GM12878 (cell line): Measurements from ENCODE around the gene CYP4V2. TPM values are rescaled to one million over a fixed set of nuclear protein-coding genes. Genes with fewer than 3 reads are reported as not detected.

Experiments
- BCL11A ChIP-seq: IDR thresholded peaks from 2 replicates; pipeline ENCODE4 v1.6.1; 2011; ENCODE audit warnings: low read depth, low read length
- BMI1 ChIP-seq: fragments of 450-650 bp; IDR thresholded peaks from 2 replicates; pipeline ENCODE4 v1.6.1; 2016; ENCODE audit warnings: mild to moderate bottlenecking, moderate library complexity, borderline replicate concordance
- CHD2 ChIP-seq: IDR thresholded peaks from 2 replicates; pipeline ENCODE4 v1.6.1; 2011; ENCODE audit warnings: low read depth, low read length, improper control_type of control experiment, borderline replicate concordance
- CREM ChIP-seq: IDR thresholded peaks from 2 replicates; pipeline ENCODE4 v1.6.1; 2014; ENCODE audit warnings: antibody characterized with exemption, low read depth
- EED ChIP-seq: sonication (generic); IDR thresholded peaks from 2 replicates; pipeline ENCODE4 v1.6.1; 2016; ENCODE audit warnings: antibody characterized with exemption, low read depth
- FOXM1 ChIP-seq: IDR thresholded peaks from 2 replicates; pipeline ENCODE4 v1.6.1; 2012; ENCODE audit warnings: low read depth, mild to moderate bottlenecking, inconsistent platforms, low read length, moderate library complexity
- HDAC2 ChIP-seq: fragments of 200-600 bp; sonication (generic); IDR thresholded peaks from 2 replicates; pipeline ENCODE4 v1.6.1; 2017
- MEF2A ChIP-seq: IDR thresholded peaks from 2 replicates; pipeline ENCODE4 v1.6.1; 2011; ENCODE audit warnings: low read depth, mild to moderate bottlenecking, low read length, moderate library complexity; ENCODE audit not compliant: insufficient read depth
- NFYA ChIP-seq: IDR thresholded peaks from 2 replicates; pipeline ENCODE4 v1.6.1; 2011; ENCODE audit warnings: low read depth, mild to moderate bottlenecking, low read length, improper control_type of control experiment, borderline replicate concordance
- NFYB ChIP-seq: IDR thresholded peaks from 2 replicates; pipeline ENCODE4 v1.6.1; 2011; ENCODE audit warnings: low read depth, mild to moderate bottlenecking, low read length, improper control_type of control experiment, moderate library complexity; ENCODE audit not compliant: insufficient read depth
- RAD51 ChIP-seq: fragments of 450-650 bp; IDR thresholded peaks from 2 replicates; pipeline ENCODE4 v1.6.1; 2016; ENCODE audit warnings: moderate library complexity, mild to moderate bottlenecking, inconsistent platforms
- RCOR1 ChIP-seq: conservative IDR thresholded peaks from 2 replicates; pipeline ENCODE4 v1.6.1; 2012; ENCODE audit warnings: low read depth, low read length, improper control_type of control experiment
- SPI1 ChIP-seq: IDR thresholded peaks from 2 replicates; pipeline ENCODE4 v1.6.1; 2011; ENCODE audit warnings: low read depth, mild to moderate bottlenecking, low read length, moderate library complexity, borderline replicate concordance; ENCODE audit not compliant: insufficient read depth
- SREBF1 ChIP-seq: IDR thresholded peaks from 2 replicates; pipeline ENCODE4 v1.6.1; 2012; ENCODE audit warnings: mild to moderate bottlenecking, low read length
- TCF3 ChIP-seq: IDR thresholded peaks from 2 replicates; pipeline ENCODE4 v1.6.1; 2012; ENCODE audit warnings: low read depth, mild to moderate bottlenecking, low read length, borderline replicate concordance; ENCODE audit not compliant: insufficient read depth
- WRNIP1 ChIP-seq: IDR thresholded peaks from 2 replicates; pipeline ENCODE4 v1.6.1; 2011; ENCODE audit warnings: low read depth, low read length, improper control_type of control experiment, borderline replicate concordance
- YBX1 ChIP-seq: fragments of 450-650 bp; IDR thresholded peaks from 2 replicates; pipeline ENCODE4 v1.6.1; 2016; ENCODE audit warnings: antibody characterized with exemption
- YY1 ChIP-seq: IDR thresholded peaks from 2 replicates; pipeline ENCODE4 v1.6.1; 2011; ENCODE audit warnings: low read depth, mild to moderate bottlenecking, low read length
- ZSCAN29 ChIP-seq: fragments of 450-650 bp; IDR thresholded peaks from 2 replicates; pipeline ENCODE4 v1.6.1; 2017; ENCODE audit warnings: mild to moderate bottlenecking, moderate library complexity
- polyA plus RNA-seq, 11 experiments: library from polyadenylated mRNA; depleted of rRNA in 4 of 11; unstranded in 6 of 11; stranded (reverse) in 5 of 11; fragments of >200 nt; fragmentation: Nextera tagmentation in 4 of 11; fragmentation: Illumina TruSeq in 1 of 11; extraction: Ambion mirVana in 4 of 11; extraction: Trizol in 1 of 11; gene quantifications; 1 replicate in 1 of 11; 2 replicates in 10 of 11; pipeline versions ENCODE4 v1.2.1 to v1.2.3, GENCODE V29; 2011 to 2016; ENCODE audit warnings: inconsistent platforms in 2 of 11, missing spikeins in 2 of 11, low read depth in 1 of 11
- total RNA-seq, 4 experiments: library from RNA; depleted of rRNA in 3 of 4; stranded (reverse); fragments of >200 nt in 3 of 4; fragmentation: Illumina TruSeq in 1 of 4; extraction: Trizol in 1 of 4; gene quantifications; 2 replicates each; pipeline versions ENCODE4 v1.2.1 to v1.2.3, GENCODE V29; 2013 to 2021
- TF ChIP-seq, protein P1 (sequence below): fragments of 450-650 bp; IDR thresholded peaks from 2 replicates; pipeline ENCODE4 v1.6.1; 2017; ENCODE audit warnings: antibody characterized with exemption, mild to moderate bottlenecking, moderate library complexity
- TF ChIP-seq, protein P2 (sequence below): fragments of 450-650 bp; IDR thresholded peaks from 2 replicates; pipeline ENCODE4 v1.6.1; 2018; ENCODE audit warnings: mild to moderate bottlenecking, low read depth, moderate library complexity; ENCODE audit not compliant: partially characterized antibody
- TF ChIP-seq, protein P3 (sequence below): fragments of 450-650 bp; conservative IDR thresholded peaks from 2 replicates; pipeline ENCODE4 v1.6.1; 2017; ENCODE audit warnings: mild to moderate bottlenecking, moderate library complexity

Gene CYP4V2
- total and polyA plus RNA-seq, 10 of the 15 experiments (the other 5 are each of a cell fraction or from before 2014, with no cell fraction given) = 1.2 to 8.2 (median 6.8) TPM

DNA sequence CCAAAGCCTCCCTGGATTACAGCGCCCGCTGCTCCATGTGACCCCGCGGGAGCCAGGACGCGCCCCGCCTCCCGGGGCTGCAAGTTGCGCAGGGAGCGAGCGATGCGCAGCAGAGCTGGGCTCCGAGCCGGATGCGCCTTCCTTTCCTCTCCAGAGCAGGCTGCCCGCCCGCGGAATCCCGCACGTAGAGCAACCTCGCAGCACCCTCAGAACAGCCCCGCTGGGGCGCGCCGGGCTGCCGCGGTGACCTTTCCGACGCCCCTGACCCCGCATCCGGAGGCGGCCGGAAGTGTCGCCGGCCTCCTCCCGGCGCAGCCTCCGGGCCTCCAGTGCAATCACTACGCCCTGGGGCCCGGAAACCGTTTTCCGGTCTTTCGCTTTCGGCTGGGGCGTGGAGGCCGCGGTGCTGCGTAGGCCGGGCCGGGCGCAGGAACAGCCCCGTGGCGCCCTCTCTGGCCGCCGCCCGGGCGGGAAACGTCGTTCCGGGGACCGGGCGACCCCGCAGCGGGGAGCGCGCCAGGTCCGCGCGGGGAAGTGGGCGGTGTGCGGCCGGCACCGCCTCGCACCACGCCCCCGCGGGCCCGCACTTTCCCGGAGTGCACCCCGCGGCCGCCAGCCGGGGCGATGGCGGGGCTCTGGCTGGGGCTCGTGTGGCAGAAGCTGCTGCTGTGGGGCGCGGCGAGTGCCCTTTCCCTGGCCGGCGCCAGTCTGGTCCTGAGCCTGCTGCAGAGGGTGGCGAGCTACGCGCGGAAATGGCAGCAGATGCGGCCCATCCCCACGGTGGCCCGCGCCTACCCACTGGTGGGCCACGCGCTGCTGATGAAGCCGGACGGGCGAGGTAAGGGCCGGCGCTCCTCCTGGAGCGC is at the start of gene CYP4V2 (continued):
- TF ChIP-seq SPI1 = no peak
- no peak for TF ChIP-seq RAD51
- TF ChIP-seq YBX1 = no peak
- no peak for TF ChIP-seq NFYA
- TF ChIP-seq BCL11A = no peak
- no peak for TF ChIP-seq BMI1
- peak; percentile 70 for TF ChIP-seq CREM
- TF ChIP-seq MEF2A = peak; percentile 33; the same call in 1 of the 2 replicates
- TF ChIP-seq, protein P1, sequence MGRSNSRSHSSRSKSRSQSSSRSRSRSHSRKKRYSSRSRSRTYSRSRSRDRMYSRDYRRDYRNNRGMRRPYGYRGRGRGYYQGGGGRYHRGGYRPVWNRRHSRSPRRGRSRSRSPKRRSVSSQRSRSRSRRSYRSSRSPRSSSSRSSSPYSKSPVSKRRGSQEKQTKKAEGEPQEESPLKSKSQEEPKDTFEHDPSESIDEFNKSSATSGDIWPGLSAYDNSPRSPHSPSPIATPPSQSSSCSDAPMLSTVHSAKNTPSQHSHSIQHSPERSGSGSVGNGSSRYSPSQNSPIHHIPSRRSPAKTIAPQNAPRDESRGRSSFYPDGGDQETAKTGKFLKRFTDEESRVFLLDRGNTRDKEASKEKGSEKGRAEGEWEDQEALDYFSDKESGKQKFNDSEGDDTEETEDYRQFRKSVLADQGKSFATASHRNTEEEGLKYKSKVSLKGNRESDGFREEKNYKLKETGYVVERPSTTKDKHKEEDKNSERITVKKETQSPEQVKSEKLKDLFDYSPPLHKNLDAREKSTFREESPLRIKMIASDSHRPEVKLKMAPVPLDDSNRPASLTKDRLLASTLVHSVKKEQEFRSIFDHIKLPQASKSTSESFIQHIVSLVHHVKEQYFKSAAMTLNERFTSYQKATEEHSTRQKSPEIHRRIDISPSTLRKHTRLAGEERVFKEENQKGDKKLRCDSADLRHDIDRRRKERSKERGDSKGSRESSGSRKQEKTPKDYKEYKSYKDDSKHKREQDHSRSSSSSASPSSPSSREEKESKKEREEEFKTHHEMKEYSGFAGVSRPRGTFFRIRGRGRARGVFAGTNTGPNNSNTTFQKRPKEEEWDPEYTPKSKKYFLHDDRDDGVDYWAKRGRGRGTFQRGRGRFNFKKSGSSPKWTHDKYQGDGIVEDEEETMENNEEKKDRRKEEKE = no peak
- TF ChIP-seq NFYB = no peak
- 0 out of 2 replicates have a peak, but pooled peaks have one; percentile 34 for TF ChIP-seq TCF3
- peak; percentile 78 for TF ChIP-seq EED
- peak; percentile 20; the same call in 1 of the 2 replicates for TF ChIP-seq SREBF1
- TF ChIP-seq, protein P2, sequence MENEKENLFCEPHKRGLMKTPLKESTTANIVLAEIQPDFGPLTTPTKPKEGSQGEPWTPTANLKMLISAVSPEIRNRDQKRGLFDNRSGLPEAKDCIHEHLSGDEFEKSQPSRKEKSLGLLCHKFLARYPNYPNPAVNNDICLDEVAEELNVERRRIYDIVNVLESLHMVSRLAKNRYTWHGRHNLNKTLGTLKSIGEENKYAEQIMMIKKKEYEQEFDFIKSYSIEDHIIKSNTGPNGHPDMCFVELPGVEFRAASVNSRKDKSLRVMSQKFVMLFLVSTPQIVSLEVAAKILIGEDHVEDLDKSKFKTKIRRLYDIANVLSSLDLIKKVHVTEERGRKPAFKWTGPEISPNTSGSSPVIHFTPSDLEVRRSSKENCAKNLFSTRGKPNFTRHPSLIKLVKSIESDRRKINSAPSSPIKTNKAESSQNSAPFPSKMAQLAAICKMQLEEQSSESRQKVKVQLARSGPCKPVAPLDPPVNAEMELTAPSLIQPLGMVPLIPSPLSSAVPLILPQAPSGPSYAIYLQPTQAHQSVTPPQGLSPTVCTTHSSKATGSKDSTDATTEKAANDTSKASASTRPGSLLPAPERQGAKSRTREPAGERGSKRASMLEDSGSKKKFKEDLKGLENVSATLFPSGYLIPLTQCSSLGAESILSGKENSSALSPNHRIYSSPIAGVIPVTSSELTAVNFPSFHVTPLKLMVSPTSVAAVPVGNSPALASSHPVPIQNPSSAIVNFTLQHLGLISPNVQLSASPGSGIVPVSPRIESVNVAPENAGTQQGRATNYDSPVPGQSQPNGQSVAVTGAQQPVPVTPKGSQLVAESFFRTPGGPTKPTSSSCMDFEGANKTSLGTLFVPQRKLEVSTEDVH = no peak
- no peak for TF ChIP-seq FOXM1
- no peak for TF ChIP-seq HDAC2
- TF ChIP-seq RCOR1 = no peak
- peak; percentile 30; the same call in 1 of the 2 replicates for TF ChIP-seq ZSCAN29
- TF ChIP-seq CHD2 = peak; percentile 41; the same call in 1 of the 2 replicates
- TF ChIP-seq YY1 = peak; percentile 72
- TF ChIP-seq, protein P3, sequence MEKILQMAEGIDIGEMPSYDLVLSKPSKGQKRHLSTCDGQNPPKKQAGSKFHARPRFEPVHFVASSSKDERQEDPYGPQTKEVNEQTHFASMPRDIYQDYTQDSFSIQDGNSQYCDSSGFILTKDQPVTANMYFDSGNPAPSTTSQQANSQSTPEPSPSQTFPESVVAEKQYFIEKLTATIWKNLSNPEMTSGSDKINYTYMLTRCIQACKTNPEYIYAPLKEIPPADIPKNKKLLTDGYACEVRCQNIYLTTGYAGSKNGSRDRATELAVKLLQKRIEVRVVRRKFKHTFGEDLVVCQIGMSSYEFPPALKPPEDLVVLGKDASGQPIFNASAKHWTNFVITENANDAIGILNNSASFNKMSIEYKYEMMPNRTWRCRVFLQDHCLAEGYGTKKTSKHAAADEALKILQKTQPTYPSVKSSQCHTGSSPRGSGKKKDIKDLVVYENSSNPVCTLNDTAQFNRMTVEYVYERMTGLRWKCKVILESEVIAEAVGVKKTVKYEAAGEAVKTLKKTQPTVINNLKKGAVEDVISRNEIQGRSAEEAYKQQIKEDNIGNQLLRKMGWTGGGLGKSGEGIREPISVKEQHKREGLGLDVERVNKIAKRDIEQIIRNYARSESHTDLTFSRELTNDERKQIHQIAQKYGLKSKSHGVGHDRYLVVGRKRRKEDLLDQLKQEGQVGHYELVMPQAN = peak; percentile 40; the same call in 1 of the 2 replicates
- no peak for TF ChIP-seq WRNIP1
